GM19238 (cell line): ENCODE results near the gene STXBP6.
"Not testable (repeated sequence)": the region's sequence is repeated elsewhere in the genome, so short reads cannot be mapped to it uniquely, and the experiment has no call there.

Experiments
- DNase-seq: peaks from one replicate; pipeline ENCODE4 v3.0.0; 2011; ENCODE audit warnings: low spot score; ENCODE audit not compliant: insufficient read length

The STXBP6 gene

DNA sequence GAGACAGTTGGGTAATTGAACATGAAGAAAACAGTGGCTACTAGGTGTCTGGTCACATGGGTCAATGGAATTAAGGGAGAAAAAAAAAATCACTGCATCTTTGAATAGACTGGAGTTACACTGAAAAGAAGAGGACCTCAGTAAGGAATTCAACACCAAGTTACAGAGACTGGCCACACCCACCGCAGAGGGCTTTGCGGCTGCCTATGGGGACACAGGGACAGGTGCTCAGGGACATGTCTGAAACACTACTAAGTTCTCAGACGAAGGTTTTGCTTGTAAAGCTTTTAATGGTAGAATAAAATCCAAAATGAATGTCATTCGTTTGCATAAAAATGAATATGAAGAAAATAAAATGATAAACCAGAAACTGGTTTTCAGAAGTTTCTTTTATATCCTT, 93.8 kb downstream of the STXBP6 start:
- no peak for DNase-seq

DNA sequence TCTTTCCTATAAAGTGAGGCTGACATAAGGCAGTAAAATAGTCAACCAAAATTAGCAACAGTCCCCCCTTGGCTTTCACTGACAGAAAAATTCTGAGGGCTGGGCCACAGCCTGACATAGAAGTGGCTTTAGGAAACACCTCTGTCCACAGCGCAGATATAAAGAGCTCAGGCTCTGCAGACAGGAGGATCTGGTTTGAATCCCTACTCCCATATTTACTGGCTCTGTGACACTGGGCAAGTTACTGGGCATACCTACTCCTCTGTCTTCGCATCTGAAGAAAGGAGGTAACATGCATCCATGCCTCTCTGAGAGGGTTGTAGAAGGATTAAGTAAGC, 95.3 kb downstream of the STXBP6 start:
- DNase-seq, result no peak

DNA sequence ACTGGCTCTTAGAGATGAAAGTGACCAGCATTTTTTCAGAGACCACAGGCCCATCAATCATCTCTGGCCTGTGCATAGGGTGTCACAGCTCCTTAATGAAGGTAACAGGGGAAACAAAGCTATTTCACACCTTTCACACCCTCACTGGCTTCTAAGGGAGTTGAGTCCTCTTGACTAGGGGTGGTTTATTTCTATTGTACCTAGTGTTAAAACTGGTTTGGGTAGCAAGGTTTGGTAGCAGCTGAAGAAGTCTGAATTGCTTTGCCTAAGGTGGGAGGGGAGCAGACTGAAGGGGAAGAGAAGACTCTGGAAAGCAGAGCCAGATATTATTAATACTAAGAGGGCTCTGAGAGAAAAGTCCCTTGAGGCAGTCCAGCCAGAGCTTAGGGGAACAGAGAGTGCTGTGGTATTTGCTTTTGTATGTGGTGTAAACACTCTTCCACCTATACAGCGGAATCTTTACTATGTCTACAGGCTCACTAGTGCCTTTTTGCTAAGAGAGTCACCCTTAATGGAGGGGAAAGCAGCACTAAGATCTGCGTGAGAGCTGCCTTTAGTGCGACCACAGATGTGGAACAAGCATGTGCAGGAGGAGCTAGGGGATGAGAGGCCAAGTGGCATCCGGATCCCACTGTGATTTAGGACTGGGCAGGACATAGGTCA, 95.8 kb downstream of the STXBP6 start:
- DNase-seq, result no peak

DNA sequence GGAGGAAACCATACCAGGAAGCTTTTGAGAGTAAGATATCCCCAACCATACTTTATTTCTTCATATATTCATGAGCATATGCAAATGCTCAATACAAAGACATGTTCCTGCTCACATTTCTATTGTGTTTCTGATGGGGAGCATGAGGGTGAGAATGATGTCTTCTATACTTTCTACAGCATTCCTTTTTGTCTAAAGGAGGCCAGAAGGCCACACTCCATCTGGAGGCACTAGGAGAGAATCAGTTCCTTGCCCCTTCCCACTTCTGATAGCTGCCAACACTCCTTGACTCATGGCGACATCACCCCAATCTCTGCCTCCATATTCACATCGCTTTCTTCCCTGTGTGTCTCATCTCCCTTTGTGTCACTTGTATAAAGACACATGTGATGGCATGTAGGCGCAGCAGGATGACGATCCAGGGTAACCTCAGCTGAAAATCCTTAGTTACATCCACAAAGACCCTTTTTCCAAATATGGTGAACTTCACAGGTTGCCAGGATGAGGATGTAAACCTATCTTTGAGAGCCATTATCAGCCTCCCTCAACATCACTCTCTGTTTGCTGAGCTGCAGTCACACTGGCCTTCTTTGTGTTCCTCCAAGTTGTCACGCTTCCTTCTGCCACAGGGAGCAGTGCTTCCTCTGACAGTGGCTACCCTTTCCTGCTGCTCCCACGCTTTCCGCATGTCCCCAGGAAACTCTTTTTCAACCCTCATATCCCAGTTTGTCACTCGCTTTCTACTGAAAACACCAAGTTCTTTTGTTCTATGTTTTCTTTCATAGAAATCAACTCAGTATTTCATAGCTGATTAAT, 96.9 kb downstream of the STXBP6 start:
- no peak for DNase-seq

DNA sequence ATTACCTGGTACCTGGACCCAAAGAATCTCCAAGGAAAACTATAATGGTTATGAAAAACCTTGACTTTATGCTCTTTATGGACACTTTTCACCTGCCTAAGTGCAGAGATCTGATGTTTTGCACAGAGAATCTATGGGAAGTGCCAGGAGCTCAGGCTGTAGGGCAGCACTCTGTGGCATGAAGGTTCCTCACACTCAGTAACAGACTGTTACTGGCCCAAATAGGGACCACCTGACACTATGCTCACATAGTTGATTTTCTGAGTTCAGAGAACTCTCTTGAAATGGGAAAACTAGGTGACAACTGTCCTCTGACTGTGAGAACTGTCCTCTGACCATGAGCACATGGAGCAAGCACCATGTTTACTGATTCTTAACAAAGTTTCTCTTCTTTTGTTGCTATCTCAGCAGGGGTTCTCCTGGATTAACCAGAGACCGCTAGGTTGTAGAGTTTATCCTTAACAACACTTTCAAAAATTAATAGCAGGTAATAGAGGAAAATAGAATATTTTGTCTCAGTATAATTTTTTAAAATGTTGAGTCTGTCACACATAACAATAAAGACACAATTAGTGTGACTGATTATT, 101.6 kb downstream of the STXBP6 start:
- no peak for DNase-seq

- no peak for DNase-seq
Measured at GRCh38 chr14:24947131-24947530, 102.8 kb downstream of the STXBP6 start.

DNA sequence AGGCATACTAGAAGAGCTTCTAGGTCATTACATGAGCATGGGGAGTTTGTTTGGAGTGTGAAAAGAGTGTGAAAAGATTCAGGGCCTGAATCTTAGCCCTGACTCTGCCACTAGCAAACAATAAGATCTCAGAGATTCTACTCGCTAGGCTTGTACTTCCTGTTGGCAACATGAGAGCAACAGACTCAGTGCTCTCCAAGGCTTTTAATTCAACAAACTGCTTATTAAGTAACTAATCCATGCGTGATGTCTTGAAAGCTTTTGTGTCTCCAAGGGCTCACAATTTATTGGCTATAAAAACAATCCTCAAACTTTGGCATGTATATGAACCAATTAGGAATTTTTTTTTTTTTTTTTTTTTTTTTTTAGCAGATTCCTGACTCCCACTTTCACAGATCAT, 105.1 kb downstream of the STXBP6 start:
- DNase-seq, result no peak

DNA sequence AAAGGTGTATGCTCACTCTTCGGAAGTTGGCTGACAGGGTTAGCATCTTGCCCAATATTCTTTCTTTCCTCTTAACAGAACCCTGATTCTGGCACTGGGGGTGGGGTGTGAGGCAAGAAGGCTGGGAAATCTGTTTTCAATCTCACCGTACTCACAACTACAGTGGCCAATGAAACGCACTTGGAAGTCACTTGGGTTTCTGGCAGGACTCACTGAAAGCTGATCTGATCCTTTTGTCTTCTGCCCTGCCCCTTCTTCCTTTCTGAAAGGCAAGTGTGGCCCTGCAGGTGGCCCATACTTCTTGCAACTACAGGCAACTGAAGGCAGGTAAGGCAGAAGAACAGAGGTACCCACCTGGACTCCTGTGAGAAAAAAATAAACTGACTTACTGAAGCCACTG, 106.9 kb downstream of the STXBP6 start:
- DNase-seq, result no peak

DNA sequence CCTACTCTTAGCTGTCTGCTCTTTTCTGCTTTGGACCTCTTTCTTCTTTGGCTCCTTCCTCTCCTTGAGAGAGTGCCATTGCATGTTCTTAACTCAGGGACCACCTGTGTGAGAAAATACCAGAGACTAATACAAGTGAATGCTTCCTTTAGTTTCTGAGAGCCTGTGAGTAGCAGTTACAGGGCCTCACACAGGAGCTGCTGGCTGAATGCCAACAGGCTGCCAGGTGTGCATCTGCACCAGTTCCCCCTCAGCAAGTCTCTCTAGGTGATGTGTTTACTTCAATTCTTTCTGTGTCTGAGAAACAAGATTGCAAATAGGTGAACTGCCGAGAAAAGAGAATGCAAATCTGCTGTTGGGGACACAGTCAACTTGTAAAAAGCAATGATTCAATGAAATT, 108.2 kb downstream of the STXBP6 start:
- no peak for DNase-seq

DNA sequence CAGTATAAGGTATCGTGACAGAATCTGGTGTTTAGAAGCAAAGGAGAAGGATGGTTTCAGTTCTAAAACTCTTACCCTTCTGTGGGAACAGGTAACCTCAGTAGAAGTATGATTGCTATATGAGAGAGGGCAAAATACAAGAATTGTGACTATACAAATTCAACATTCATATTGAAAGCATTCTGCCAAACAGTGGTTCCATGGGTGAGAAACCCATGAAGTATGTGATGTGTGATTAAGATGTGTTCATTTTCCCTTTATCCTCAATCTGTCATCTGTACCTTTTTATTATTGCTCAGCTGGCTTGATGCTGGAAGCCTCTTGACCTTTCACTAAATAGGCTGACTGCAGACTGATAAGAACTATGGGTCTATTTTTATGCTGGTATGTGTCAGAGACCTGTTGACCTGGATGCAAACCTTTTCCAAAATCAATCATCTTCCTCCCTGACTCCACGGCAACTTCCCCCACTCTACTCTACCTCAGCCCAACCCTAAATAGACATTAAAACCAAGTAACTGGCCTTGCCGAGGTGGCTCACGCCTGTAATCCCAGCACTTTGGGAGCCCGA, 109.6 kb downstream of the STXBP6 start:
- no peak for DNase-seq

- DNase-seq, result no peak
Measured at GRCh38 chr14:24938593-24938992, 111.4 kb downstream of the STXBP6 start.

DNA sequence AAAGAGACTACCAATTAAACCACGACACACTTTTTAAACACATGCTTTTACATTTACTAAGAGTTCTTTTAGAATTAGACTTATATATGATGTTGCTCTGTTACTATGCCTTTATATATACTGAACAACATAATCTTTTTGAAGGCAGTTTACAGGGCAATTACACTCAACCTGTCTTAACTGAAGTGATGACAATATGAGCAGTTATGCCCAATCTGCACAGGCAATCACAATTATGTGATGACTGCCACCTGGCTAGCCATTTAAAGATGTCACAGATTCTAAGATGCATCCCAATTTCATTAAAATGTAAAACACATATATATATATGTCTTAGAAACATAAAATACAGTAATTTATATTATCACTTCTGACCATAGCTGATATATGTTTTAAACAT, 112.6 kb downstream of the STXBP6 start:
- no peak for DNase-seq

DNA sequence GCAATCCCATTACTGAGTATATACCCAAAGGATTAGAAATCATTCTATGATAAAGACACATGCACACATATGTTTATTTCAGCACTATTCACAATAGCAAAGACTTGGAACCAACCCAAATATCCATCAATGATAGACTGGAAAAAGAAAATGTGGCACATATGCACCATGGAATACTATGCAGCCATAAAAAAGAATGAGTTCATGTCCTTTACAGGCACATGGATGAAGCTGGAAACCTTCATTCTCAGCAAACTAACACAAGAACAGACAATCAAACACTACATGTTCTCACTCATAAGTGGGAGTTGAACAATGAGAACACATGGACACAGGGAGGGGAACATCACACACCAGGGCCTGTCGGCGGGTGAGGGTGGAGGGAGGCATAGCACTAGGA, 113.2 kb downstream of the STXBP6 start:
- not testable (repeated sequence) for DNase-seq

- no peak for DNase-seq
Measured at GRCh38 chr14:24935796-24936195, 114.2 kb downstream of the STXBP6 start.

DNA sequence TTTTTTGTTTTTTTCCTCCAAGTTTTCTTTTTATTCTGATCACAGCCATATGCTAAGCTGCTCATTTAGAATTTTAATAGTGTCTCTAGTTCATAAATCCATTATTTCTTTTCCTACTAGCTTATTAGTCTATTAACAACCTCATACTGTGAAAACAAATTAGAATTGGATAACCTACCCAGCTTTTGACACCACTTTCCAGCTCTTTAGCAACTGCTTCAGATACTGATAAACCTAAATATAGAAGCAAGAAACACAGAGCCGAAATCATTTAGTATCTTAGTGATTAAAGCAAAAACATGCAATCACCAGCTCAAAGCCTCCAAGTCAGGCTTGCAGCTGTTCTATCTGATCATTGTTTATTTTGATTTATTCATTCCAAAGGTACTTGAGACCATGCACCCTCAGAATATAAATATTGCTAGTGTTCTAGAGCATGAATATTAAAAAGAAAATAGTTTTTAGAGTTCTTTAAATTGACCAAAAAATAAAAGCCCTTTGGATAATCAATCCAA, 121.5 kb downstream of the STXBP6 start:
- DNase-seq, result no peak

DNA sequence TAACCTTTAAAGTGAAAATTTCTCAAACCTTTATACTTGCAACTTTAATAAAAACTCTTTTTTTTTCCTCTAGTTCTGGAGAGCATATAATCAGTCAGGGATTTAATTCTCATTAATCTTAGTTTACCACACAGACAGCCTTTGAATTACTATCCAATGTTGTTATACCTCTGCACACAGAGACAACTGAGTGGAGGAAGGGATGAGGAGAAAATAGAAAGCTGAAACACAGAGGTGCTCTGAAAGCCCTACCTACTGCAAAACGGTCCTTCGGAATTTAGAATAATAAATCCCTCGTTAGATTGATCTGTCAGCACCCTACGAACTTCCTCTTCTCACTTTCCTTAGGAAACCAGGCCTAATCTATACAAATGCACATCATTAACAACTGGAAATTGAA, 122.1 kb downstream of the STXBP6 start:
- no peak for DNase-seq

- no peak for DNase-seq
Measured at GRCh38 chr14:24925771-24926374, 124.1 kb downstream of the STXBP6 start.

DNA sequence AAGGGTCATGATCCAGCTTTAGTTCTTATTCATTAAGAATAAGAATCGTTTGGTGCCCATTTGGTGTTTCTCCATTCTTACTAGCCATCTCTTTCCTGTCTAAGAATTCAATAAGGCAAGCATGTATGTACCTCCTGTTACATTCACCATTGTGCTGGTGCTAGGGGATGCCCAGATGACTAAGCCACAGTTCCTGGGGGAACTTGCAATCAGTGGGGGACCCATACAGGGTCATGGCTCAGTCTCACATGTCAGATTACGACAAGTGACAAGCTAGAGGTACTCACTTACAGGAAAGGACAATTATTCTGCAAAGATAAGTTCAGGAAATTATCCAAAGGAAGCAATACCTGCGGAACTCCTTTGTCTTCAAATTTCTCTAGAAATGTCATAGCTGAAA, 125.4 kb downstream of the STXBP6 start:
- no peak for DNase-seq

GRCh38 chr14:24921903-24922302, 128.0 kb downstream of the STXBP6 start:
- no peak for DNase-seq

GRCh38 chr14:24920265-24921075, 129.5 kb downstream of the STXBP6 start:
- no peak for DNase-seq

DNA sequence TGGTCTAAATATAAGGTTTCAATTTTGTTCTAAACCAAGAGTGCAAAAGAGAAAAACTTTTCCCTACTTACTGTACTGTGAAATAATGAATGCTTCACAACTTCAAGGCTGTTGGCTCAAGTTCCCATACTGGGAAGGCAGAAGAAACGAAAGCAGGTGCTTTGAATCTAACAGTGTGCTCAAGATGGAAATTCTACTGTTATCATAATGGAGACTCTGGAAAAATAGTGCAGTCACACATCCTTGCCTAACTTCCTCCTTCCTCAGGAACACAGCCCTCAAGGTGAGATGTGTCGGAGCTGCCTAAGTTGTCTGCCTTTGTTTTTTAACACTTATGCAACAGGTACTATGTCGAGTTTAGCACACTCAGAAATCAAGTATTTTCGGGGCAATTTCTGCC, 131.1 kb downstream of the STXBP6 start:
- no peak for DNase-seq
